Ectodermal cell (in vitro differentiated cells): Measurements from ENCODE around the gene GNAO1.
"Not testable (repeated sequence)": the region's sequence is repeated elsewhere in the genome, so short reads cannot be mapped to it uniquely, and the experiment has no call there.

Experiments used
- H3K27ac ChIP-seq: 2 replicates; pipeline ENCODE4 v1.7.0; 2013; ENCODE audit warnings: mild to moderate bottlenecking, low read depth, low read length; ENCODE audit not compliant: insufficient read depth, poor library complexity, severe bottlenecking
- H3K27me3 ChIP-seq: 2 replicates; pipeline ENCODE4 v1.7.0; 2013; ENCODE audit warnings: mild to moderate bottlenecking, low read length; ENCODE audit not compliant: insufficient read depth, control insufficient read depth, poor library complexity, severe bottlenecking
- H3K36me3 ChIP-seq: one replicate; pipeline ENCODE4 v1.7.0; 2013; ENCODE audit warnings: low read length; ENCODE audit not compliant: control insufficient read depth, insufficient read depth
- H3K4me1 ChIP-seq: one replicate; pipeline ENCODE4 v1.7.0; 2013; ENCODE audit warnings: low read length; ENCODE audit not compliant: control insufficient read depth, insufficient read depth
- H3K4me3 ChIP-seq: 2 replicates; pipeline ENCODE4 v1.7.0; 2013; ENCODE audit warnings: low read depth, low read length, control low read depth; ENCODE audit not compliant: insufficient read depth
- H3K9me3 ChIP-seq: 2 replicates; pipeline ENCODE4 v1.7.0; 2013; ENCODE audit warnings: mild to moderate bottlenecking, low read length, moderate library complexity; ENCODE audit not compliant: control insufficient read depth
- WGBS, 2 experiments: methylation state at CpG; one replicate each; pipeline ENCODE4 v1.1.7; 2013; ENCODE audit warnings: missing lambda C conversion rate in 2 of 2; 5-methylcytosine and 5-hydroxymethylcytosine counted together

GNAO1 gene

GRCh38 chr16:56380778-56381485 lies 189.6 kb downstream of the GNAO1 start:
- not testable (repeated sequence) for H3K4me3 ChIP-seq, H3K27ac ChIP-seq, H3K9me3 ChIP-seq, H3K4me1 ChIP-seq, H3K27me3 ChIP-seq
- H3K36me3 ChIP-seq = peaks cover 27% of the 10 kb centered on the region
- whole genome bisulfite sequencing, 2 experiments = 94 to 100% methylated on average over 2 to 3 of the region's 3 CpGs

- Histone ChIP-seq H3K36me3 (peaks cover 27% of the 10 kb centered on the region), H3K9me3 (no peaks in the 10 kb centered on the region)
- WGBS, 2 experiments = 87 to 100% methylated on average over 1 to 2 of the region's 4 CpGs
Measured at GRCh38 chr16:56382459-56382858, 191.2 kb downstream of the GNAO1 start.

GRCh38 chr16:56382901-56383355 lies 191.6 kb downstream of the GNAO1 start:
- WGBS, 2 experiments = 86 to 88% methylated on average over 4 to 5 of the region's 5 CpGs
- no peak overlapping the region for H3K27ac ChIP-seq
- H3K9me3 ChIP-seq = no peaks in the 10 kb centered on the region
- H3K36me3 ChIP-seq = peaks cover 27% of the 10 kb centered on the region
- H3K4me3 ChIP-seq = no peak overlapping the region
- no peaks in the 10 kb centered on the region for H3K27me3 ChIP-seq
- H3K4me1 ChIP-seq = no peaks in the 10 kb centered on the region

More at GRCh38 chr16:56382459-56382858, 191.2 kb downstream of the GNAO1 start:
- H3K27ac ChIP-seq = no peak overlapping the region
- H3K27me3 ChIP-seq = no peaks in the 10 kb centered on the region
- no peaks in the 10 kb centered on the region for H3K4me1 ChIP-seq
- no peak overlapping the region for H3K4me3 ChIP-seq

GRCh38 chr16:56384074-56384721 lies 192.9 kb downstream of the GNAO1 start:
- 89 to 90% methylated on average over 4 of the region's 4 CpGs for WGBS, 2 experiments
- H3K36me3 ChIP-seq = peaks cover 22% of the 10 kb centered on the region
- no peaks in the 10 kb centered on the region for H3K9me3 ChIP-seq
- no peaks in the 10 kb centered on the region for H3K4me1 ChIP-seq
- H3K27ac ChIP-seq = no peak overlapping the region
- no peaks in the 10 kb centered on the region for H3K27me3 ChIP-seq
- H3K4me3 ChIP-seq = no peak overlapping the region

GRCh38 chr16:56387396-56387795 lies 196.1 kb downstream of the GNAO1 start:
- peaks cover 8% of the 10 kb centered on the region for H3K36me3 ChIP-seq

GRCh38 chr16:56388209-56388608 lies 196.9 kb downstream of the GNAO1 start:
- Histone ChIP-seq H3K9me3 (no peaks in the 10 kb centered on the region), H3K4me1 (no peaks in the 10 kb centered on the region), H3K27me3 (no peaks in the 10 kb centered on the region), H3K4me3 (no peak overlapping the region), H3K27ac (no peak overlapping the region), H3K36me3 (peaks cover 5% of the 10 kb centered on the region)

More at GRCh38 chr16:56387396-56387795, 196.1 kb downstream of the GNAO1 start:
- H3K27me3 ChIP-seq = no peaks in the 10 kb centered on the region
- no peak overlapping the region for H3K27ac ChIP-seq
- 93 to 96% methylated on average over 3 of the region's 3 CpGs for whole genome bisulfite sequencing, 2 experiments
- no peaks in the 10 kb centered on the region for H3K9me3 ChIP-seq
- H3K4me3 ChIP-seq = no peak overlapping the region
- no peaks in the 10 kb centered on the region for H3K4me1 ChIP-seq

GRCh38 chr16:56389554-56389953 lies 198.3 kb downstream of the GNAO1 start:
- Histone ChIP-seq H3K9me3 (no peaks in the 10 kb centered on the region), H3K4me1 (no peaks in the 10 kb centered on the region), H3K4me3 (no peak overlapping the region), H3K27me3 (no peaks in the 10 kb centered on the region), H3K36me3 (peaks cover 5% of the 10 kb centered on the region), H3K27ac (no peak overlapping the region)
- WGBS, 2 experiments = 92 to 94% methylated on average over 3 of the region's 3 CpGs

- H3K27me3 ChIP-seq, H3K27ac ChIP-seq, H3K4me1 ChIP-seq, H3K4me3 ChIP-seq, H3K9me3 ChIP-seq, H3K36me3 ChIP-seq: not testable (repeated sequence)
- 79 to 84% methylated on average over 2 to 3 of the region's 3 CpGs for WGBS, 2 experiments
Measured at GRCh38 chr16:56396724-56397123, 205.4 kb downstream of the GNAO1 start.

- WGBS, 2 experiments = 97 to 100% methylated on average over 1 of the region's 2 CpGs
- Histone ChIP-seq H3K4me1 (no peaks in the 10 kb centered on the region), H3K27me3 (no peaks in the 10 kb centered on the region), H3K27ac (no peak overlapping the region), H3K36me3 (peaks cover 2% of the 10 kb centered on the region), H3K9me3 (no peaks in the 10 kb centered on the region), H3K4me3 (no peak overlapping the region)
Measured at GRCh38 chr16:56399047-56399446, 207.8 kb downstream of the GNAO1 start.

GRCh38 chr16:56399486-56399885 lies 208.2 kb downstream of the GNAO1 start:
- Histone ChIP-seq H3K27ac (no peak overlapping the region), H3K4me3 (no peak overlapping the region), H3K9me3 (no peaks in the 10 kb centered on the region), H3K4me1 (no peaks in the 10 kb centered on the region), H3K36me3 (peaks cover 2% of the 10 kb centered on the region), H3K27me3 (no peaks in the 10 kb centered on the region)
- WGBS, 2 experiments = 76 to 89% methylated on average over 2 of the region's 2 CpGs
